ENCODE data around the gene MMP15.

MMP15 gene

GRCh38 chr16:58019866-58020538 lies 5.6 kb upstream of the MMP15 start:
- DNase-seq, result no peak

GRCh38 chr16:58020628-58021521 lies 4.7 kb upstream of the MMP15 start:
- no peak for DNase-seq

- DNase-seq, result no peak
Observed at GRCh38 chr16:58021661-58022551, 3.6 kb upstream of the MMP15 start.

- peak; percentile 89 for DNase-seq
Observed at GRCh38 chr16:58022601-58023371, 2.8 kb upstream of the MMP15 start.

- no peak for DNase-seq
Observed at GRCh38 chr16:58024486-58025350, 836 bp upstream of the MMP15 start.

DNA sequence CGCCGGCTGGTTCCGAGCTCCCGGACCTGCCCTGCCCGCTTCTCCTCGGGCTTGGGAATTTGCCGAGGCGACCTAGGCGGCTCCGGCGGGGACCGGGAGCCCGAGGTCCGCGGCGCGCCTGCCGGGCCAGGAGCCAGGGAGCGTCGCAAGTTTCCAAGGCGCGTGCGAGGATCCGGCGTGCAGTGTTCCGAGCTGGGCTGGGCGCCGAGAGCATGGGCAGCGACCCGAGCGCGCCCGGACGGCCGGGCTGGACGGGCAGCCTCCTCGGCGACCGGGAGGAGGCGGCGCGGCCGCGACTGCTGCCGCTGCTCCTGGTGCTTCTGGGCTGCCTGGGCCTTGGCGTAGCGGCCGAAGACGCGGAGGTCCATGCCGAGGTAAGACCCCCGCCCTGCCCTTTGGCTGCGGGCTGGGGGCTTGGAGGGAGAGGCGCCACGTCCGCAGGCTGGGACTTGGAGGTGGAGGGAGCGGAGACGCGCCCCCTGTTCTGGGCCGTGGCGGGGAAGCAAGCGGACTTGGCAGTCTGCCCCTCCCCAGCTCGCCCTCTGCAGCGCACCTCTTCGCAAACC lies 668 bp downstream of the MMP15 start:
- DNase-seq, result no peak

- no peak for DNase-seq
Observed at GRCh38 chr16:58026705-58027160, 1.2 kb downstream of the MMP15 start.

DNA sequence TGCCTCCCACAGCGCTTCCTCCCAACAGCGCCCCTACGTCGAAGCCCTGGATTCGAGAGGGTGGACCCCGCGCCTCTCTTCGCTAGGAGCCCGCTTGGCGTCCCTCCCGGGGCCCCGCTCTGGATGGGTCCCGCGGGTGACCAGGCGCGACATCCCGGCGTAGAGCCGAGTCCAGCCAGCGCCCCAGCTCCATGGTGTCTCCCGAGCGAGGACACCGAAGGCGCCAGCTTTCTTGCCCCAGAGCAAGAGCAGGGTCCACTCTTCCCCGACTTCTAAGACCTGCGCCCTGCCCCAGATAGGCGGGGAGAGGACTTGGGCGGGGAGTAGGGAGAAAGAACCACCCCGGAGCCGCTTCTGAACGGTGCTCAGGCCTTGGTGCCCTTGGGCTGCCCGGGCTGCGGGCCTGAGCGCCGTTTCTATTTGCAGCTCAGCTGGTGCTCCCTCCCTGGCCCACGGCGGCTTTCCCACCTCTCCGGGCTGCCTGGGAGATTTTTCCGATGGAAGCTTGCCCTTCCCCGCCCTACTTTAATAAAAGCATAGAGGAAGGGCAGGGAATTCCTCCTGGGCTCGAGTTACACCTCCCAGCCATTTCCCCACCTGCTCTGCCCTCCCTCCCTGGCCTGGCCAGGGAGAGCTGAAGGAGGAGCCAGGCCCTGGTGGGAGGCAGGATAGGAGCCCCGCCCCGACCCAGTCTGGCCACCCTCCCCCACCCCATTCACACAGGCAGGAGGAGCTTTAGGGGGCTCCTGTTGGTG lies 1.8 kb downstream of the MMP15 start:
- DNase-seq, result no peak

GRCh38 chr16:58027916-58028455 lies 2.4 kb downstream of the MMP15 start:
- DNase-seq, result no peak

- no peak for DNase-seq
Observed at GRCh38 chr16:58028541-58029070, 3.1 kb downstream of the MMP15 start.

DNA sequence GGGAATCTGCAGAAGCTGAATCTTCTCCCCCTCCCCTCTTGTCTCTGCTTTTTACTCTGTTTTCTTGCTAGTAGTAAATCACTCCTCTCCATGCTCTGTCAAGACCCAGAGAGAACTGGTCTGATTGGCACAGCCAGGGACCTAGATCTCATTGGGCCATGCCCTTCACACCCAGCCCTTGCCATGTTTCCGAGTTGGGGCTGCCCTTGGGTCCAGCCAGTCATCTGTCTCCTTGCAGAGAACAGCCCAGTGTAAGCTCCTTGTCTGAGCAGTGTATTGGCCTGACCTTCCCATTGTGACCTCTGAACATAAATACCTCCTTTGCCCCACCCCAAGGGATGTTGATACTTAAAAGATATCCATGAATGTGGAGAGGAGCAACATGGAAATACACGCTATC lies 3.9 kb downstream of the MMP15 start:
- no peak for DNase-seq

GRCh38 chr16:58030136-58030840 lies 4.7 kb downstream of the MMP15 start:
- DNase-seq, result no peak

DNA sequence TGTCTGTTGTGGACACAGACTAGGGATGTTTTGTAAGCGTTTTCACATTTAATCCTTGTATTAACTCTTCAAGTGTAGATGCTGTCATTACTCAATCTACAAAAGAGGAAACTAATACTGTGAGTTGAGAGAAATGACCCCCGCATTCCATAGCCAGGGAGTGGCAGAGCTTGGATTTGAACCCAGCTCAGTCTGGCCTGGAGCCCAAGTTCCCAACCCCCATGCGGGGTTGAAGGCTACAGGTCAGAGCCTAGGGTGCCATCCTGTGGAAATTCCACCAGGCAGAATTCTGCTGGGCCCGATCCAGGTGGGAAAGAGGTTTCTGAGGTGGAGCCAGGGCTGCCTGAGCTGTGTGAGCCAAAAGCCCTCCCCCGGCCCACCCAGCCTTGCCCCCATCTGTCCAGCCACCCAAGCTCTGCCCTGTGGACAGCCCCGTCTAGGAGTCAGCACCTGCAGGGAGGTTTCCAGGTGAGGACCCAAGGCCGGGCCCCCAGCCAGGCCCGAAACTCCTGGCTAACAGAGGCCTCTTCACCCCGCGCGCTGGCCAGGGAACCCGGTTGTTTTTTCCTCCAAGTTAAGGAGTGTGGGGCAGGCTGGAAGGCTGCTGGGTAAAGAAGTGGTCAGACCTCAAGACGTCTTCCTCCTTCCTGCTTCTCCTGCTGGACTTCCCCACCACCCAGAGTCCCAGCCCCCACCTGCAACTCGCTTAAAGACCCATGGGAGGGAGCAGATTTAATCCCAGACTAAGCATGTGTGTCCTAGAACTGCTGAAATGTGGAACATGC lies 5.7 kb downstream of the MMP15 start:
- DNase-seq, result no peak

DNA sequence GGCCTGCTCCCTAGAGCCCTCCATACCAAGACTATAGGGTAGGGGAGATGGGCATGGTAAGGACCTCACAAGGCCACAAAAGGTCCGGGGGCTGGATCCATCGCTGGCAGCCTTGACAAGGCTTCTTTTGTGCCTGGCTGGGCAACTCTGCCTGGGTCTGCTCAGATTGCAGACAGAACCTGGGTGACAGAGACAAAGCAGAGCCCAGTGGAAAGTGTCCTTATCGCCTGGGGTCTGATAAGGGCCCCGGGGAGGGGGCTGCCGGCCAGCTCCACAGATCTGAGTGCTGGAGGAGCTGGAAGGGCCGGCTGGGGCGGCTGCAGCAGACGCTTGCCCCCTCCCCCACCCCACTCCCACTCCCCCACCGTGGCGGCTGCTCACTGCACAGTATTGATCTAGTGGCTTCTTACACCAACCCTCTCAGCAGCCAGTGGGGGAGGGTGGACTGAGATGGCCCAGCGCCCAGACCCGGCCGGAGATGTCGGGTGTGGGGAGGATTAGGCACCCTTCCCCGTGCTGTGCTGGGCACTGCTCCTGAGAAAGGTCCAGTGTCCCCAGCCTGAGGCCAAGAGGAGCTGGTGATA lies 7.2 kb downstream of the MMP15 start:
- DNase-seq, result peak; percentile 39

GRCh38 chr16:58034128-58034685 lies 8.7 kb downstream of the MMP15 start:
- no peak for DNase-seq

DNA sequence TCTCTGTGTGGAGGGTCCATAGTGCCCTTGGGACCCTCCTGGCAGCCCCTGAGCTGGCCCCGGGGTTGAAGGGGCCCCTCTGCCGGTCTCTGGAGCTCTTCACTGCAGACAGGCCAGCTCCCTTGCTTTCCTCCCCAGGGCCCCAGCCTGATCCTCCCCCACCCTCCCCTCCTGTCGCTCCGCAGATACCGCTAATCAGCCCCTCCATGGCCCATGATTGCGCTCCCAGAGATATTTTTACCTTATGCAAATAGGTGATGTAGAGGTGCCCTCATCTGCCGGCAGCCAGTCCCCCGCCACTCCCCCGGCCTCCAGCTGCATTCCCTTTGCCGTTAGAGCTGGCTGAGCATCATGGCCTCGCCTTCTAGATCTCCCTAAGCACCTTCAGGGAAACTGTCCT lies 9.2 kb downstream of the MMP15 start:
- DNase-seq, result no peak
